Stimulated activated CD4-positive, alpha-beta T cell treated with anti-CD3 and anti-CD28 coated beads, Interleukin-1b, Interleukin-23, amount 100 ng/mL, for 48 hours (primary cell): ENCODE measurements around the gene DKK3.
"Not testable (repeated sequence)": the region's sequence is repeated elsewhere in the genome, so short reads cannot be mapped to it uniquely, and the experiment has no call there.

Source experiments
- DNase-seq: peaks from one replicate; pipeline ENCODE4 v3.0.0-alpha.2; 2020

The DKK3 gene

DNA sequence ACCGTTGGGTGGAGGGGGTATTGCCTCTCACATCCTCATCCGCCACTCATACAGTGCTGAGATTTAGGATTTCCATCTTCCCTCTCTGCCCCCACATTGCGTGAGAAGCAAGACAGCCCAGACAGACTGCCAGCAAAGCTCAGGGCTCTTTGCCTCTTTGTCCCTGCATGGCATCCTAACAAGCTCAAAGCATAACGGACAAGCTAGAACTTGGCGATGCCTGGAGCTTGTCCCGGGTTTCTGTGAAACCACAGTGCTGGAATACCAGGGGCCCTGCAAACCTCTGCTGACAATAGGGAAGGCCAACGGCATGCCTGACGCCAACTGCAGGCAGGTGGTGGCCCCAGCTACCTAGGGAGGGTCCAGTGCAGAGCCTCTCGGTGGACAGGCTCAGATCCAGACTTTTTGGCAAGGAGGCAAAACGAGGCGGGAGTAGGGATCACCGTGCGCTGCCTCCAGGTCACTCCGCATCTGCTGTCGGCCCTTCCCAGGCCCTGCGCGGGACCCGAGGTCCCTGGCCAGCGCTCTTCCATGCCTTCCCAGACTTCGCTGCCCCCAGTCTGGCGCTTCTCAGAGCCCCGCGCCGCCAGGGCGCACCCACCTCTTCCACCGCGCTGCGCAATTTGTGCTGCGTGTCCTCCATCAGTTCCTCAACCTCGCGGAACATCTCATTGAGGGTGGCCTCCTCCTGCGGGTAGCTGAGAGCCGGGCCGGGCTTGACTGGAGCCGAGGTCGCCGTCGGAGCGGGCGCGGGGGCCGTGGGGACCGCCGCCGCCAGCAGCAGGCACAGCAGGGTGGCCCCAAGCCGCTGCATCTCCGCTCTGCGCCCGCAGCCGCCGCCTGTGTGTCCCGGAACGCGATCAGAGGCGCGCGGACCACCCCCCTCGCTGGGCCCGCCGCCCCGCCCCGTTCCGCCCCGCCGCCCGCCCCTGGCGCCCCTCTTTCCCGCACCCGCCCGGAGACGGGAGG lies at the start of gene DKK3:
Gene DKK3, minus strand, starts transcription at position 858 of the 969 bp plus-strand sequence. Its CDS starts 44 bp downstream, at position 814.
- DNase-seq: no peak

DNA sequence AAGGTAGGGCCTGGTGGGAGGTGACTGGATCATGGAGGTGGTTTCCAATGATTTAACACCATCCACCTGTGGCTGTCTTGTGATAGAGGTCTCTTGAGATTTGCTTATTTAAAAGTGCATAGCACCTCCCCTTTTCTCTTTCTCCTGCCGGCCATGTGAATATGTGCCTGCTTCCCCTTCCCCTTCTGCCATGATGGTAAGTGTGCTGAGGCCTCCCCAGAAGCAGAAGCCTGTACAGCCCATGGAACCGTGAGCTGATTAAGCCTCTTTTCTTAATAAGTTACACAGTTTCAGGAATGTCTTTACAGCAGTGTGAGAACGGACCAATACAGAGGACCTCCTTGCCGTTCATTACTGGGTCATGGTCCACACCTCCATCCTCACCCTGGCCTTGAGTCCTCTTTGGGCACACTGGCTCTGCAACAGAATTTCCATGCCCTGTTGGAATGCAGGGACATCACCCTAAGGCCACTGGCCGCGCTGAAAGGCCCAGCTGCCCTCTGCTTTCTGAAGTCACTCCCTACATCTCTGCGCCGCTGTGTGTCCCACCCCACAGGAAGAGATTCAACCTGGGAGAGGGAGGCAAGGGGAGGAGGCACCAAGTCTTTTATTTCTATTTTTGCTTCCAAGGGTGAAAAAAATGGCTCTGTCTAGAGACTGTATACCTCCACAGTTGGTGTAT lies 49.0 kb upstream of the DKK3 start:
- DNase-seq: no peak

- DNase-seq: no peak
Measured at GRCh38 chr11:12056119-12056518, 47.7 kb upstream of the DKK3 start.

DNA sequence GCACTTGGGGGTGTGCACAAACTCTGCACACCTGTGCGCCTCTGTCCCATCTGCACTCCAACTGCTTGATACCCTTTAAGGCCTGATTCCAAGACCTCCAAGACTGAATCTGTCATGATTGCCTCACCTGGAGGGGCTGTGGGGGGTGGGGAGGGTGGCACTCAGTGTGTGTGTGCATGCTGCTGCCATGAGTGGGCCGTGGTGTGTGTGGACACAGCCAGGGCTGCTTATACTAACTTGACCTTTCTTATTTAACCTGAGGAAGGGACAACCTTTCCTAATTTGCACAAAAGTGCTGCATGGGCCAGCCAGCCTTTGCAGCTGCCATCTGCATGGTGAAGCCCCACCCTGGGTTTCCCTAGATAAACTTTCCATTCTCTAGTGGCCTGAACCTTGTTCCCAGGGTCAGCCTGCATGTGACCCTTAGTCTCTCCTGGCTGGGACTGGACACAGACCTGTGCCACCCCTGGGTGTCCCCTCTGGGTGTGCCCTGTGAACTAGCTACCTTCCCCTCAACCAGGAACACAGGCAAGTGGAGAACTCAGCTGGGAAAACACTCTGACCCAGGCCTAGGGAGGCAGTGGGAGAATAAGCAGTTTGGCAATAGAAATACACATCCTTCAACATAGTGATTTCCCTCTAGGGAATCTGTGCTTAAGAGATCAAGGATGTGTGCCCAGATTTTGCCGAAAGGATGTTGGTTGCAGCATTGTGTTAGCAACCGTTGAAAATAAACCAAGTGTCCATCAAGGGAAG lies 45.4 kb upstream of the DKK3 start:
- no peak for DNase-seq

- DNase-seq: peak; percentile 22
Measured at GRCh38 chr11:12052676-12053605, 44.5 kb upstream of the DKK3 start.

- no peak for DNase-seq
Measured at GRCh38 chr11:12051287-12051662, 42.8 kb upstream of the DKK3 start.

GRCh38 chr11:12050470-12051286 lies 42.3 kb upstream of the DKK3 start:
- DNase-seq: no peak

DNA sequence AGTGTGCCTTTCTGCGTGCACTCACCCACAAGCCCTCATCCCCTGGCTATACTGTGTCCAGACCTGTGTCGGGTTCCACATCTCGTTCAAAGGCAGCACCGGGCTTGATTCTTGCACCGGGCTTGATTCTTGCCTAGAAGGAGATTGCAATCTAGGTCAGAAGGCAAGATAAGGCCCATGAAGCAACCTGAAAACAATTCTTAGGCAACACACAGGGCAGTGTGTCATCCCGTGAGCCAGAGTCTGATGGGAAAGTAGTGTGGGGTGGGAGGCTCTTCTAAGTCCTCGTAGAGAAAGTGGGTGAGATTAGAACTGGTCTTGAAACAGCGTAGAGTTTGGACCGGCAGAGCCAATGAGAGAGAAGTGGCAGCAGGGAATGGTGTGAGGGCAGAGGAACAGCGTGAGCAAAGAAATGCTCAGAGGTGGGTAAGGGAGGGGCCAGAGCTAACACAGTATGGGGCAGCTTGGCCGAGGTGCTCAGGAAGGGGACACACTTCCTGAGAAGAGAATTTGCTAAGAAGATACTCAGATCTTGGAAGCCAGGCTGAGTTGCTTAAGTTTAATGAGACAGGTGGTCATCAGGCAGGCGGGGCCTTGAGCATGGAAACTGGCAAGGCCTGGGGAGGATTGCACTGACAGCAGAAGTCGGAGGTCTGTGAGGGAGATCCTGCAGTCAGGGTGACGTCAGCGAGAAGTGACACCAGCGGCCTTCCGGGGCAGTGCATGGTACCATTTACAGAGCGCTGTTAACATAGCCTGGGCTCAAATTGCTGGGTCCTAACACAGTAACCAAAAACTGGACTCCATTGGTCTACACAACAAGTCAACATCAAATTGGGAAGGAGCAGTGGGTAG lies 40.7 kb upstream of the DKK3 start:
- DNase-seq: no peak

- DNase-seq: no peak
Measured at GRCh38 chr11:12046636-12047236, 38.3 kb upstream of the DKK3 start.

- no peak for DNase-seq
Measured at GRCh38 chr11:12045914-12046635, 37.6 kb upstream of the DKK3 start.

- no peak for DNase-seq
Measured at GRCh38 chr11:12044799-12045198, 36.4 kb upstream of the DKK3 start.

DNA sequence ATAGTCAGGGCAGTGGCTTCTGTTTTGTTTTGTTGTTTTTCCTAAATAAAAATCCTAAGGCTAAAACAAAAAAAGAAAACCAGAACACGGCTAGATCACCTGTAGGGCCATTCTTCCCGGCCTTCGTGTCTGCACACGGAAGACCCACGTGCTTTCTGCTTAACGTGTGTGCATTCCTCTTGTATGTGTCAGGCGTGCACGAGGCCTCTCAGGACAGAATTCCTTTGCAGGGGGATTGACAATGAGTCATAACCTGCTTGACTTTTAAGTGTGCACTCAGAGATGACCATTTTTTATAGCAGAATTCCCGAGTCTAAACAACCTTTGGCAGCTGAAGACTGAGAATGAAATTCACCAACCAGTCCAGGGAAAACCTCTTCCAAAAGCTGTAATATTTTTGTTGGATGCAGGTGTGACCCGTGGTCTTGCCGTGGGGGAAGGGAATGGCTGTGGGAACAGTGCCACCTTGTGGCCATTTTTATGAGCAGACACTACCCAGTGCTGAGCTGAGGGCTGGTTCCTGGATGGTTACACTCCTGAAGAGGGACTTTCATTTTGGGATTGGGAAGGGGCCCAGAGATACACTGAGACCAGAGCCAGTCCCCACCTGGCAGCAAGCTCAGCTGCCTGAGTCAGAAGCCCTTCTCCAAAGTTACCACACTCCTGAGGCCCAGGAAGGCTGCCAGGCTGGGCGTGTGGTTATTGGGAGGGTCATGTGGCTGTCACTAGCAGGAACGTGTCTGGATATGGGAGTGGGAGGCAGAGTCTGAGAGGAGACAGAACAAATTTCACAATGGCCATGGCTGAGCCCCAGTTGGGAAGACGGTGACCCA lies 35.7 kb upstream of the DKK3 start:
- peak; percentile 61 for DNase-seq

GRCh38 chr11:12043221-12043620 lies 34.8 kb upstream of the DKK3 start:
- no peak for DNase-seq

- no peak for DNase-seq
Measured at GRCh38 chr11:12042215-12042676, 33.8 kb upstream of the DKK3 start.

GRCh38 chr11:12040719-12041118 lies 32.3 kb upstream of the DKK3 start:
- DNase-seq: not testable (repeated sequence)

DNA sequence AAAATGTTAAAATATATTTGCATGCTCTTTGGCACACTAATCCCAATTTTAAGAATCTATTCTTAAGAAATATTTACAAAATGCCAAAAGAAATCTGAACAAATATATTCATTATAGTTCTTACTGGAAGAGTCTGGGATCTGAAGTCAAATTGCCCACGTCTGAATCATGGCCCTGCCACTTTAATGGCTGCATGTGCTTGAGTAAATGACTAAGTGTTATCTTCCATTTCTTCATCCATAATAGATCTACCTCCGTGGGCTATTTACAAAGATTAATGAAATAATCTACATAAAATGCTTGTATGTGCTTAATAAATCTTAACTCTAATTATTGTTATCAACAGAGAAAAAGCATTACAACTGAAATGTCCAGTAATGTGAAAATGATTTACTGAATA lies 24.5 kb upstream of the DKK3 start:
- no peak for DNase-seq

GRCh38 chr11:12031856-12032544 lies 23.6 kb upstream of the DKK3 start:
- DNase-seq: no peak
